ENCODE data around the gene TMPRSS5. TPM values are rescaled to one million over a fixed set of nuclear protein-coding genes. Genes with fewer than 3 reads are reported as not detected.
"Not testable (repeated sequence)": the region's sequence is repeated elsewhere in the genome, so short reads cannot be mapped to it uniquely, and the experiment has no call there.

Gene TMPRSS5
- total RNA-seq, 1 donor from 2014 or later, result 2.6 TPM

DNA sequence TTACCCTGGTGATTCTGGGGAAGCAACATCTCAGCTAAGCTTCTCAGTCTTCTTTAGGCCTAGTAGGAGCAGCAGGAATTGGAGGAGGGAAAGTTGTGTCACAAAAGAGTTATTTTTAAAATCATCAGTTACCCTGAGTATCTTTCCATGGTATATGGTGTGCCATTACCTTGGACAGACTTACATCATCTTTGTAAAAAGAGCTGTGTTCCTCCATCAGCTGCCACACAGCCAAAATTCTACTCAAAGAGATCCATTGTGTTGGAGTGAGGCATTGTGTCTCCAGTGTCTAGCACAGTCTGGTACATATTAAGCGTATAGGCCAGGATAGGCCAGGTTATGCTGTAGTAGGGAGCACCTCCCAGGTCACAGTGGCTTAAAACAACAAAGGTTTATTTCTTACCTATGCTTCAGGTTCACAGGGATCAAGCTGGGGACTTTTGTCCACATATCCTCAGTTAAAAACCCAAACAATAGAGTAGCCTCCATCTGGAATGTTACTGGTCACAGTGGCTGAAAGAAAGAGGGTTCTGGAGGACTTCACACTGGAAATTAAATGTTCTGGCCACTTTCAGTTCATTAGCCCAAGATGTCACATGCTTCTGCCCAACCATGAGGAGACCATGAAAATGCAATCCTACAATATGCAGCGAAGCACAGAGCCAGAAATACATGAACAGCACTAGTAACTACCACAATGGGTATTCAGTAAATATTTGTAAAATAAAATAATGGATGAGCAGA is 9.9 kb upstream of the TMPRSS5 start:
- TF ChIP-seq, protein P1, sequence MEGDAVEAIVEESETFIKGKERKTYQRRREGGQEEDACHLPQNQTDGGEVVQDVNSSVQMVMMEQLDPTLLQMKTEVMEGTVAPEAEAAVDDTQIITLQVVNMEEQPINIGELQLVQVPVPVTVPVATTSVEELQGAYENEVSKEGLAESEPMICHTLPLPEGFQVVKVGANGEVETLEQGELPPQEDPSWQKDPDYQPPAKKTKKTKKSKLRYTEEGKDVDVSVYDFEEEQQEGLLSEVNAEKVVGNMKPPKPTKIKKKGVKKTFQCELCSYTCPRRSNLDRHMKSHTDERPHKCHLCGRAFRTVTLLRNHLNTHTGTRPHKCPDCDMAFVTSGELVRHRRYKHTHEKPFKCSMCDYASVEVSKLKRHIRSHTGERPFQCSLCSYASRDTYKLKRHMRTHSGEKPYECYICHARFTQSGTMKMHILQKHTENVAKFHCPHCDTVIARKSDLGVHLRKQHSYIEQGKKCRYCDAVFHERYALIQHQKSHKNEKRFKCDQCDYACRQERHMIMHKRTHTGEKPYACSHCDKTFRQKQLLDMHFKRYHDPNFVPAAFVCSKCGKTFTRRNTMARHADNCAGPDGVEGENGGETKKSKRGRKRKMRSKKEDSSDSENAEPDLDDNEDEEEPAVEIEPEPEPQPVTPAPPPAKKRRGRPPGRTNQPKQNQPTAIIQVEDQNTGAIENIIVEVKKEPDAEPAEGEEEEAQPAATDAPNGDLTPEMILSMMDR (IDR thresholded peaks at IDR 0.05; ENCODE audit: unreplicated experiment), result no peak
- peaks cover 6% of the 10 kb centered on the region for H3K4me1 Mint-ChIP-seq (ENCODE audit: low read depth)
- peaks cover 9% of the 10 kb centered on the region for H3K9me3 Mint-ChIP-seq (ENCODE audit: low read depth)
- H3K36me3 Mint-ChIP-seq (ENCODE audit: insufficient read depth), result peaks cover 15% of the 10 kb centered on the region
- no peak for DNase-seq (ENCODE audit: low spot score, unreplicated experiment)
- no peak overlapping the region for H3K27ac Mint-ChIP-seq
- H3K4me3 Mint-ChIP-seq (ENCODE audit: low read depth), result no peak overlapping the region
- no peaks in the 10 kb centered on the region for H3K27me3 Mint-ChIP-seq

DNA sequence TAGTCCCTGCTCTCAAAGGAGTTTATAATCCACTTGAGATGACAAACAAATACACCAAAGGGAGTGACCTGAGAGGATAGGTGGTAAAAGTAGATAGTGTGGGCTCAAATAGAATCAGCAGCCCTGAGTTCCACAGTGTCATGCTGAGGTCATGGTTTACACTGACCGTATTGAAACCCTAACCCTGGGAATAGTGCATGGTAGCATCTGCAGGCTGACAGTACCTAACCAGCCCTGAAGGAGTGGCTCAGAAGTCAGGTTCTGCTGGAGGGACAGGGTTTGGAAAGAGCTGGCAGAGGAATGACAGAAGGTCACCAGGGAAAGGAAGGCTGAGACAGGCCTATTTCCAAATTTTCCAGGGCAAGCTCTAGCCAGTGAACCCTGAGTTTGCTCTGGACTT is 9.2 kb upstream of the TMPRSS5 start:
- Mint-ChIP-seq H3K9me3 (ENCODE audit: low read depth) (peaks cover 8% of the 10 kb centered on the region), H3K27ac (no peak overlapping the region), H3K4me1 (ENCODE audit: low read depth) (peaks cover 6% of the 10 kb centered on the region), H3K36me3 (ENCODE audit: insufficient read depth) (peaks cover 11% of the 10 kb centered on the region), H3K4me3 (ENCODE audit: low read depth) (no peak overlapping the region), H3K27me3 (no peaks in the 10 kb centered on the region)
- no peak for DNase-seq (ENCODE audit: low spot score, unreplicated experiment)
- TF ChIP-seq, protein P1 (IDR thresholded peaks at IDR 0.05; ENCODE audit: unreplicated experiment), result no peak

DNA sequence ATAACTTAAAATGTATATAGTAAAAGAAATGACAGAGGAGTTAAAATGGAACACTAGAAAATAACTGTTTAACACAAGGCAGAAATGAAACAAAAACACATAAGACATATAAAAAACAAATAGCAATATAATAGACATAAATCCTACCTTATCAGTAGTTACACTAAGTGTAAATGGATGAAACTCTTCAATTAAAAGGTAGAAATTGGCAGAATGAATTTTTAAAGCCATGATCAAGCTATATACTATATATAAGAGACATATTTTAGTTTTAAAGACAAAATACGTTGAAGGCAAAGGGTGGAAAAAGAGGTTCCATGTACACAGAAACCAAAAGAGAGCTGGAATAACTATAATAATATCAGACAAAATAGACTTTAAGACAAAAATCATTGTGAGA is 4.9 kb upstream of the TMPRSS5 start:
- Mint-ChIP-seq H3K27me3 (no peaks in the 10 kb centered on the region), H3K27ac (no peak overlapping the region), H3K4me3 (ENCODE audit: low read depth) (no peak overlapping the region), H3K4me1 (ENCODE audit: low read depth) (peaks cover 12% of the 10 kb centered on the region), H3K36me3 (ENCODE audit: insufficient read depth) (peaks cover 14% of the 10 kb centered on the region), H3K9me3 (ENCODE audit: low read depth) (peaks cover 21% of the 10 kb centered on the region)
- TF ChIP-seq, protein P1 (IDR thresholded peaks at IDR 0.05; ENCODE audit: unreplicated experiment), result no peak
- no peak for DNase-seq (ENCODE audit: low spot score, unreplicated experiment)

DNA sequence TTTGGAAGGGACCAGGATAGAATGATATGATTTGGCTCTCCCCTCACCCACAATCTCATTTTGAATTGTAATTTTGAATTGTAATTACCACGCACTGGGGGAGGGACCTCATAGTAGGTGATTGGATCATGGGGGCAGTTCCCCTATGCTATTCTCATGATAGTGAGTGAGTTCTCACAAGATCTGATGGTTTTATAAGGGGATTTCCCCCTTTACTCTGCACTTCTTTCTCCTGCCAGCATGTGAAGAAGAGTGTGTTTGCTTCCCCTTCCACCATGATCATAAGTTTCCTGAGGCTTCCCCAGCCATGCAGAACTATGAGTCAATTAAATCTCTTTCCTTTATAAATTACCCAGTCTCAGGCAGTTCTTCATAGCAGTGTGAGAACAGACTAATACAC is 2.6 kb downstream of the TMPRSS5 start:
- not testable (repeated sequence) for DNase-seq (ENCODE audit: low spot score, unreplicated experiment); H3K36me3 Mint-ChIP-seq (ENCODE audit: insufficient read depth); H3K27me3 Mint-ChIP-seq; H3K4me1 Mint-ChIP-seq (ENCODE audit: low read depth); H3K4me3 Mint-ChIP-seq (ENCODE audit: low read depth); H3K27ac Mint-ChIP-seq
- peaks cover 14% of the 10 kb centered on the region for H3K9me3 Mint-ChIP-seq (ENCODE audit: low read depth)

DNA sequence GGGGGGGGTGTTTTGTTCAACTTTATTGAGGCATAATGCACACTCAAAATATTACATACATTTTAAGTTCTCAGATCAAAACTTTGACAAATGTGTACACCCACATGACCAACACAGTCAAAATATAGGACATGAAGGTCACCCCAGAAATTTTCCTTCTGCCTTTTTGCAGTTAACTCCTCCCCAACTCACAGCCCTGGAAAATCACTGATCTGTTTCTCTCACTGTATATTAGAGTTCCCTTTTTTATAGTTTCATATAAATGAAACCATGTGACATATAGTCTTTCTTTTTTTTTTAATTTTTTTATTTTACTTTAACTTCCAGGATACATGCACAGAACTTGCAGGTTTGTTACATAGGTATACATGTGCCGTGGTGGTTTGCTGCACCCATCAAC is 4.6 kb downstream of the TMPRSS5 start:
- Mint-ChIP-seq H3K36me3 (ENCODE audit: insufficient read depth) (peaks cover 2% of the 10 kb centered on the region), H3K4me1 (ENCODE audit: low read depth) (peaks cover 6% of the 10 kb centered on the region), H3K4me3 (ENCODE audit: low read depth) (no peak overlapping the region), H3K27me3 (no peaks in the 10 kb centered on the region), H3K9me3 (ENCODE audit: low read depth) (no peaks in the 10 kb centered on the region), H3K27ac (no peak overlapping the region)
- DNase-seq (ENCODE audit: low spot score, unreplicated experiment), result no peak
- TF ChIP-seq, protein P1 (IDR thresholded peaks at IDR 0.05; ENCODE audit: unreplicated experiment), result no peak

DNA sequence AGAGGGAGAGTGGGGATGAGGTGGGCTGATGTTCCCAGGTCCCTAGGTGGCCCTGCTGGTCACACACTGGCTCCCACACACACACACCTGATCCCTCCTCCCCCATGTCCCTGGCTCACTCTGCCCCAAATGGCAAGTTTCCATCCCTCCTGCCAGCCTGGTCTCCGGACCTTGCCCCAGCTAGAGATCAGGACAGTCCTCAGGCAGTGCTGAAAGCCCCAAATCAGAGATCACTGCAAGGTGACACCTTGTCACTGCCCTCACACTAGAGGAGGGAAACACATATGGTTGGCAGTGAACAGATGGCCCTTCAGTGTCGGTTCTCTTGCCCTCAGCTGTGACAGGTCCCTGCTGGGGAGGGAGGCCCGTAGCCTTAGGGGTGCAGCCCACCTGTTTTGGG is 7.6 kb downstream of the TMPRSS5 start:
- H3K9me3 Mint-ChIP-seq (ENCODE audit: low read depth), result no peaks in the 10 kb centered on the region
- no peak overlapping the region for H3K27ac Mint-ChIP-seq
- no peaks in the 10 kb centered on the region for H3K27me3 Mint-ChIP-seq
- no peak overlapping the region for H3K4me3 Mint-ChIP-seq (ENCODE audit: low read depth)
- no peak for DNase-seq (ENCODE audit: low spot score, unreplicated experiment)
- H3K4me1 Mint-ChIP-seq (ENCODE audit: low read depth), result no peaks in the 10 kb centered on the region
- TF ChIP-seq, protein P1 (IDR thresholded peaks at IDR 0.05; ENCODE audit: unreplicated experiment), result no peak
- H3K36me3 Mint-ChIP-seq (ENCODE audit: insufficient read depth), result peaks cover 2% of the 10 kb centered on the region
